ENCODE results near the gene EIF2D.

DNA sequence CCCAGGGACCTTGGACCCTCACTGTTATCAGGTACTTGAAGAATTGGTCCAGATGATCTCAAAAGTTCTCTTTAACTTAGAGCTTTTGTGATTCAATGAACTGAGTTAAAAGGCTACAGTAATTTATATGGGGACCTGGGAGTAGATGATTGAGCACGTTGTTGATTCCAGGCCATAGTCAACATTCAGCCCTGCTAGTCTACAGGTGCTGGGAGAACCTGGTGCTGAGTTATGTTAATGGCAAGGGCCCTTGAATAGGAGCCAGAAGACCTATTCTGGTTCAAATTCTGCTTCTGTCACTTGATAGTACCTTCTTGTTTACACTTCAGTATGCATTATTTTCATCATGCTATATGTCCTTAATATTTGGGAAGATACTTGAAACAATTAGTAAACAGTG lies 34.2 kb upstream of the EIF2D start:
- TF ChIP-seq EP300 (IDR thresholded peaks at IDR 0.05): no peak
- TF ChIP-seq, protein P1, sequence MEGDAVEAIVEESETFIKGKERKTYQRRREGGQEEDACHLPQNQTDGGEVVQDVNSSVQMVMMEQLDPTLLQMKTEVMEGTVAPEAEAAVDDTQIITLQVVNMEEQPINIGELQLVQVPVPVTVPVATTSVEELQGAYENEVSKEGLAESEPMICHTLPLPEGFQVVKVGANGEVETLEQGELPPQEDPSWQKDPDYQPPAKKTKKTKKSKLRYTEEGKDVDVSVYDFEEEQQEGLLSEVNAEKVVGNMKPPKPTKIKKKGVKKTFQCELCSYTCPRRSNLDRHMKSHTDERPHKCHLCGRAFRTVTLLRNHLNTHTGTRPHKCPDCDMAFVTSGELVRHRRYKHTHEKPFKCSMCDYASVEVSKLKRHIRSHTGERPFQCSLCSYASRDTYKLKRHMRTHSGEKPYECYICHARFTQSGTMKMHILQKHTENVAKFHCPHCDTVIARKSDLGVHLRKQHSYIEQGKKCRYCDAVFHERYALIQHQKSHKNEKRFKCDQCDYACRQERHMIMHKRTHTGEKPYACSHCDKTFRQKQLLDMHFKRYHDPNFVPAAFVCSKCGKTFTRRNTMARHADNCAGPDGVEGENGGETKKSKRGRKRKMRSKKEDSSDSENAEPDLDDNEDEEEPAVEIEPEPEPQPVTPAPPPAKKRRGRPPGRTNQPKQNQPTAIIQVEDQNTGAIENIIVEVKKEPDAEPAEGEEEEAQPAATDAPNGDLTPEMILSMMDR (IDR thresholded peaks at IDR 0.05): no peak

Measured in upper lobe of left lung (tissue), 4 donors.